IMR-90 (cell line): ENCODE measurements around the gene TTC9C. TPM values are rescaled to one million over a fixed set of nuclear protein-coding genes. Genes with fewer than 3 reads are reported as not detected.

Source experiments
- ATAC-seq: fragments of 200-7000 bp; cut with Tn5 transposase; 2 replicates; pipeline ENCODE4 v1.9.1; 2020; ENCODE audit warnings: low read depth, mild to moderate bottlenecking, moderate library complexity
- BruUV-seq: library from RNA; stranded (reverse); fragments of 400-500 nt; replicated peaks from 2 replicates; lab custom pipeline; 2021; lab: Mats Ljungman, UMichigan
- CTCF ChIA-PET: fragments of 300-600 bp; formaldehyde crosslinking; extraction: SDS; loops from one replicate; lab custom pipeline; 2021; ENCODE audit warnings: antibody characterized with exemption; lab: Yijun Ruan, JAX
- POLR2A ChIA-PET: fragments of 300-600 bp; sonication (Branson Sonifier 250); formaldehyde crosslinking; loops from one replicate; lab custom pipeline; 2022; ENCODE audit warnings: antibody characterized with exemption; ENCODE audit not compliant: unreplicated experiment; lab: Charles Lee
- DNase-seq: peaks from one replicate; pipeline ENCODE4 v3.0.0; 2013
- H2AFZ ChIP-seq: replicated peaks from 2 replicates; pipeline ENCODE3; 2013; ENCODE audit warnings: low read length, mild to moderate bottlenecking; ENCODE audit not compliant: poor library complexity
- H2AK5ac ChIP-seq: 2 replicates; pipeline ENCODE4 v1.6.1; 2013; ENCODE audit warnings: low read depth, low read length, inconsistent platforms
- H2AK9ac ChIP-seq: replicated peaks from 2 replicates; pipeline ENCODE3; 2013; ENCODE audit warnings: mild to moderate bottlenecking, low read depth, low read length, moderate library complexity; ENCODE audit not compliant: poor library complexity
- H2BK120ac ChIP-seq: 2 replicates; pipeline ENCODE4 v1.6.1; 2013; ENCODE audit warnings: low read depth, low read length, inconsistent platforms
- H2BK15ac ChIP-seq: 3 replicates; pipeline ENCODE4 v1.6.1; 2013; ENCODE audit warnings: low read depth, low read length, inconsistent platforms
- H2BK20ac ChIP-seq: 2 replicates; pipeline ENCODE4 v1.6.1; 2013; ENCODE audit warnings: low read depth, mild to moderate bottlenecking, inconsistent platforms, low read length, moderate library complexity
- H2BK5ac ChIP-seq: 2 replicates; pipeline ENCODE4 v1.6.1; 2013; ENCODE audit warnings: mild to moderate bottlenecking, low read depth, low read length, inconsistent platforms; ENCODE audit not compliant: poor library complexity, severe bottlenecking
- H3K14ac ChIP-seq: replicated peaks from 2 replicates; pipeline ENCODE4 v1.6.1; 2013; ENCODE audit warnings: low read depth, low read length, inconsistent platforms
- H3K18ac ChIP-seq: 2 replicates; pipeline ENCODE4 v1.6.1; 2013; ENCODE audit warnings: low read depth, low read length, control low read depth
- H3K23ac ChIP-seq: 2 replicates; pipeline ENCODE4 v1.6.1; 2013; ENCODE audit warnings: low read depth, low read length, inconsistent platforms
- H3K27ac ChIP-seq: 2 replicates; pipeline ENCODE4 v1.5.1; 2013; ENCODE audit warnings: mild to moderate bottlenecking, control low read depth, low read length; ENCODE audit not compliant: insufficient read depth
- H3K27me3 ChIP-seq: 2 replicates; pipeline ENCODE4 v1.6.1; 2013; ENCODE audit warnings: low read length; ENCODE audit not compliant: control insufficient read depth, insufficient read depth
- H3K36me3 ChIP-seq: 2 replicates; pipeline ENCODE4 v1.6.1; 2013; ENCODE audit warnings: low read length, mixed read lengths; ENCODE audit not compliant: control insufficient read depth, insufficient read depth
- H3K4ac ChIP-seq: 2 replicates; pipeline ENCODE4 v1.6.1; 2013; ENCODE audit warnings: low read depth, low read length, inconsistent platforms
- H3K4me1 ChIP-seq: 2 replicates; pipeline ENCODE4 v1.6.1; 2013; ENCODE audit warnings: low read length, mixed read lengths; ENCODE audit not compliant: control insufficient read depth, insufficient read depth
- H3K4me2 ChIP-seq: 2 replicates; pipeline ENCODE4 v1.6.1; 2013; ENCODE audit warnings: low read depth, mild to moderate bottlenecking, control low read depth, low read length, moderate library complexity
- H3K4me3 ChIP-seq: 2 replicates; pipeline ENCODE4 v1.5.1; 2013; ENCODE audit warnings: low read depth, mild to moderate bottlenecking, control low read depth, low read length, moderate library complexity; ENCODE audit not compliant: insufficient read depth
- H3K56ac ChIP-seq: 2 replicates; pipeline ENCODE4 v1.6.1; 2013; ENCODE audit warnings: low read length, inconsistent platforms; ENCODE audit not compliant: insufficient read depth; ENCODE audit errors: extremely low read depth
- H3K79me1 ChIP-seq, 2 experiments: 2 replicates each; pipeline ENCODE4 v1.6.1; 2013; ENCODE audit warnings: low read length in 2 of 2, inconsistent platforms in 1 of 2, low read depth in 1 of 2
- H3K9ac ChIP-seq: 2 replicates; pipeline ENCODE4 v1.6.1; 2013; ENCODE audit warnings: low read depth, low read length, control low read depth
- H3K9me1 ChIP-seq: 2 replicates; pipeline ENCODE4 v1.6.1; 2013; ENCODE audit warnings: low read length, inconsistent platforms; ENCODE audit not compliant: insufficient read depth
- H3K9me3 ChIP-seq: 2 replicates; pipeline ENCODE4 v1.6.1; 2013; ENCODE audit warnings: low read length; ENCODE audit not compliant: control insufficient read depth, insufficient read depth
- H4K20me1 ChIP-seq: 2 replicates; pipeline ENCODE4 v1.6.1; 2013; ENCODE audit warnings: low read length, inconsistent platforms; ENCODE audit not compliant: insufficient read depth
- H4K5ac ChIP-seq: 2 replicates; pipeline ENCODE4 v1.6.1; 2013; ENCODE audit warnings: mild to moderate bottlenecking, low read depth, low read length, control low read depth
- H4K8ac ChIP-seq, 2 experiments: 2 replicates each; pipeline ENCODE4 v1.6.1; 2013; ENCODE audit warnings: low read depth in 2 of 2, low read length in 2 of 2, control low read depth in 1 of 2, inconsistent platforms in 1 of 2
- H4K91ac ChIP-seq: 2 replicates; pipeline ENCODE4 v1.6.1; 2013; ENCODE audit warnings: low read depth, low read length, inconsistent platforms; ENCODE audit not compliant: insufficient read depth
- CEBPB ChIP-seq: IDR thresholded peaks from 2 replicates; pipeline ENCODE4 v1.6.1; 2012; ENCODE audit warnings: low read depth, low read length, improper control_type of control experiment
- CHD1 ChIP-seq: IDR thresholded peaks from 2 replicates; pipeline ENCODE4 v1.6.1; 2012; ENCODE audit warnings: low read depth, low read length, improper control_type of control experiment
- FOS ChIP-seq: fragments of 150-350 bp; IDR thresholded peaks from 2 replicates; pipeline ENCODE4 v1.6.1; 2016; ENCODE audit warnings: low read depth, low read length
- MAFK ChIP-seq: IDR thresholded peaks from 2 replicates; pipeline ENCODE4 v1.6.1; 2012; ENCODE audit warnings: low read depth, low read length, improper control_type of control experiment
- MAZ ChIP-seq: IDR thresholded peaks from 2 replicates; pipeline ENCODE4 v1.6.1; 2012; ENCODE audit warnings: low read depth, mild to moderate bottlenecking, low read length, improper control_type of control experiment, moderate library complexity, borderline replicate concordance
- MXI1 ChIP-seq: IDR thresholded peaks from 2 replicates; pipeline ENCODE4 v1.6.1; 2012; ENCODE audit warnings: low read depth, mild to moderate bottlenecking, low read length, moderate library complexity, borderline replicate concordance
- NFE2L2 ChIP-seq: fragments of 150-350 bp; IDR thresholded peaks from 2 replicates; pipeline ENCODE4 v1.6.1; 2016; ENCODE audit warnings: low read depth, mild to moderate bottlenecking, low read length
- POLR2A ChIP-seq: IDR thresholded peaks from 2 replicates; pipeline ENCODE4 v1.6.1; 2012; ENCODE audit warnings: mild to moderate bottlenecking, low read depth, low read length
- RAD21 ChIP-seq: IDR thresholded peaks from 2 replicates; pipeline ENCODE4 v1.6.1; 2012; ENCODE audit warnings: low read length, improper control_type of control experiment
- RCOR1 ChIP-seq: IDR thresholded peaks from 2 replicates; pipeline ENCODE4 v1.6.1; 2012; ENCODE audit warnings: mild to moderate bottlenecking, low read length, improper control_type of control experiment; ENCODE audit not compliant: insufficient replicate concordance
- SMC3 ChIP-seq: fragments of 150-350 bp; IDR thresholded peaks from 2 replicates; pipeline ENCODE4 v1.6.1; 2016; ENCODE audit warnings: low read depth, mild to moderate bottlenecking, antibody characterized with exemption, low read length, moderate library complexity
- WGBS, 2 experiments: methylation state at CpG; one replicate each; pipeline versions ENCODE4 v1.1.5 to v1.1.7; 2013; ENCODE audit warnings: missing lambda C conversion rate in 2 of 2; ENCODE audit not compliant: insufficient read length in 1 of 2; ENCODE audit errors: extremely low coverage in 2 of 2; 5-methylcytosine and 5-hydroxymethylcytosine counted together
- dilution Hi-C: fragments of 300-500 bp; cut with HindIII; formaldehyde crosslinking; loops from one replicate; pipeline ENCODE4 v1.14.3; 2018; ENCODE audit warnings: low sequenced_read_pairs; ENCODE audit not compliant: unreplicated experiment
- in situ Hi-C: fragments of 300-500 bp; cut with MboI; formaldehyde crosslinking; loops from 3 replicates; pipeline ENCODE4 v1.14.3; 2019; ENCODE audit warnings: low sequenced_read_pairs, inconsistent platforms, mixed read lengths
- intact Hi-C: fragments of 100-400 bp; cut with micrococcal nuclease; formaldehyde crosslinking; loops from 2 replicates; pipeline ENCODE4 v1.10.0; 2022
- polyA plus RNA-seq, 3 experiments: library from polyadenylated mRNA; depleted of rRNA; stranded (reverse); fragments of >200 nt; gene quantifications; 2 replicates each; pipeline ENCODE4 v1.2.3, GENCODE V29; 2012; ENCODE audit warnings: low replicate concordance in 1 of 3
- total RNA-seq: library from RNA; depleted of rRNA; stranded (reverse); fragments of >200 nt; gene quantifications from 2 replicates; pipeline ENCODE4 v1.2.3, GENCODE V29; 2012
- TF ChIP-seq, protein P1 (sequence below): fragments of 150-350 bp; IDR thresholded peaks from 2 replicates; pipeline ENCODE4 v1.6.1; 2016; ENCODE audit warnings: low read depth, mild to moderate bottlenecking, low read length, moderate library complexity, borderline replicate concordance
- TF ChIP-seq, protein P2 (sequence below): fragments of 150-350 bp; IDR thresholded peaks from 2 replicates; pipeline ENCODE4 v1.6.1; 2017; ENCODE audit warnings: mild to moderate bottlenecking, antibody characterized with exemption, low read length, low read depth
- TF ChIP-seq, protein P3 (sequence below): conservative IDR thresholded peaks from 2 replicates; pipeline ENCODE4 v1.5.1; 2012; ENCODE audit warnings: mild to moderate bottlenecking, low read depth, low read length, improper control_type of control experiment

The TTC9C gene
- total and polyA plus RNA-seq, 2 of the 4 experiments (the other 2 are of a cell fraction): 32.9 to 37.1 TPM

DNA sequence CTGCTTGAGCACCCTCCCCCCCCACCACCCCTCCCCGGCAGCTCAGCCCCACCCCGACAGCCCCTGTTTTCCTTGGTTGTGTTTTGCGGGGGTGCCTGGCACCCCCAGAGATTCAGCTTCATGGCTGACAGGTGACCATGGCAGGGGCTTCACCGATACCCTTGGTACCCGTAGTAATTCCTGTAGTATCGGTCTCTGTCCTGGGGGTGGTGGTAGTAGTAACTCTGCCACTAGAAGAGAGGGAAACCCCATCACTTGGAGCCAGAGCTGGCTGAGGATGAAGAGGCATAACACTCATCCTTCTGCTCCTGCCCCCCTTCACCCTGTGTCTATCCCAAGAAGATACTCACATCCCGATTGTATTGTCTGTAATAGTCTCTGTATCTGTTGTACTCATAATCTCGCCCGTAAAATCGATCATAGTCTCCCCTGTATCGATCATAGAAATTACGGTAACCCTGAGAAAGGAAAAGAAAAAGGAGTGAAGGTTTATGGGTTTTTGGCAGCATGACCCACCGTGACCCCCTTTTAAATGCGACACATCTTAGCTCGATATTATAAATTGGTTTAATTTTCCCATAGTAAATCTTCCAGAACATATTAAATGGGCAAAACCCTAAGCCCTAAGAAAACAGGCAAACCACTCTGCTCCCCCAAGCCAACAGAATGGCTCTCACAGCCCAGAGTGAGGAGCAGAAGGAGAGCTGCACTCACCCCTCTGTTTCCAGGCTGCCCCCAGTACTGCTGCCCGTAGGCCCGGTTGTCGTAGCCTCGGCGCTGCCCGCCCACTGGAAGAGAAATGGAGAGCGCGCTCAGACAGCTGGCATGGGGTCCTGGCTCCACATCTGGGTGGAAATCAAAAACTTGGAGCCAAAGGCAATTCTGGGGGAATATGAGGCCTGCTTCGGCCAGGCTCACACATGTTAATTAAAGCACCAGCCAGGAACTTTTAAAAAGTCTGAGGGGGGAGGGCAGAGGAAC, 12.8 kb upstream of the TTC9C start:
- BruUV-seq: no TSS peak
- POLR2A ChIA-PET: no interaction called here
- no peak for TF ChIP-seq MAFK
- TF ChIP-seq, protein P1, sequence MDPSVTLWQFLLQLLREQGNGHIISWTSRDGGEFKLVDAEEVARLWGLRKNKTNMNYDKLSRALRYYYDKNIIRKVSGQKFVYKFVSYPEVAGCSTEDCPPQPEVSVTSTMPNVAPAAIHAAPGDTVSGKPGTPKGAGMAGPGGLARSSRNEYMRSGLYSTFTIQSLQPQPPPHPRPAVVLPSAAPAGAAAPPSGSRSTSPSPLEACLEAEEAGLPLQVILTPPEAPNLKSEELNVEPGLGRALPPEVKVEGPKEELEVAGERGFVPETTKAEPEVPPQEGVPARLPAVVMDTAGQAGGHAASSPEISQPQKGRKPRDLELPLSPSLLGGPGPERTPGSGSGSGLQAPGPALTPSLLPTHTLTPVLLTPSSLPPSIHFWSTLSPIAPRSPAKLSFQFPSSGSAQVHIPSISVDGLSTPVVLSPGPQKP: no peak
- no peak for TF ChIP-seq POLR2A
- no peak for TF ChIP-seq MAZ
- no peak for TF ChIP-seq FOS
- no peak for TF ChIP-seq NFE2L2
- no peak for TF ChIP-seq RCOR1
- no peak for TF ChIP-seq CEBPB
- TF ChIP-seq, protein P2, sequence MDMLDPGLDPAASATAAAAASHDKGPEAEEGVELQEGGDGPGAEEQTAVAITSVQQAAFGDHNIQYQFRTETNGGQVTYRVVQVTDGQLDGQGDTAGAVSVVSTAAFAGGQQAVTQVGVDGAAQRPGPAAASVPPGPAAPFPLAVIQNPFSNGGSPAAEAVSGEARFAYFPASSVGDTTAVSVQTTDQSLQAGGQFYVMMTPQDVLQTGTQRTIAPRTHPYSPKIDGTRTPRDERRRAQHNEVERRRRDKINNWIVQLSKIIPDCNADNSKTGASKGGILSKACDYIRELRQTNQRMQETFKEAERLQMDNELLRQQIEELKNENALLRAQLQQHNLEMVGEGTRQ: no peak
- TF ChIP-seq MXI1: no peak
- TF ChIP-seq SMC3: no peak
- TF ChIP-seq, protein P3, sequence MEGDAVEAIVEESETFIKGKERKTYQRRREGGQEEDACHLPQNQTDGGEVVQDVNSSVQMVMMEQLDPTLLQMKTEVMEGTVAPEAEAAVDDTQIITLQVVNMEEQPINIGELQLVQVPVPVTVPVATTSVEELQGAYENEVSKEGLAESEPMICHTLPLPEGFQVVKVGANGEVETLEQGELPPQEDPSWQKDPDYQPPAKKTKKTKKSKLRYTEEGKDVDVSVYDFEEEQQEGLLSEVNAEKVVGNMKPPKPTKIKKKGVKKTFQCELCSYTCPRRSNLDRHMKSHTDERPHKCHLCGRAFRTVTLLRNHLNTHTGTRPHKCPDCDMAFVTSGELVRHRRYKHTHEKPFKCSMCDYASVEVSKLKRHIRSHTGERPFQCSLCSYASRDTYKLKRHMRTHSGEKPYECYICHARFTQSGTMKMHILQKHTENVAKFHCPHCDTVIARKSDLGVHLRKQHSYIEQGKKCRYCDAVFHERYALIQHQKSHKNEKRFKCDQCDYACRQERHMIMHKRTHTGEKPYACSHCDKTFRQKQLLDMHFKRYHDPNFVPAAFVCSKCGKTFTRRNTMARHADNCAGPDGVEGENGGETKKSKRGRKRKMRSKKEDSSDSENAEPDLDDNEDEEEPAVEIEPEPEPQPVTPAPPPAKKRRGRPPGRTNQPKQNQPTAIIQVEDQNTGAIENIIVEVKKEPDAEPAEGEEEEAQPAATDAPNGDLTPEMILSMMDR: no peak
- TF ChIP-seq RAD21: no peak
- TF ChIP-seq CHD1: no peak

More for the DNA sequence above, 12.8 kb upstream of the TTC9C start:
- H2BK15ac ChIP-seq: no peak overlapping the region
- H3K9me3 ChIP-seq: no peaks in the 10 kb centered on the region
- dilution Hi-C loops (no loop called here), intact Hi-C loops (no loop called here), in situ Hi-C loops (no loop called here)
- H2BK120ac ChIP-seq: no peak overlapping the region
- H3K18ac ChIP-seq: no peak overlapping the region
- peaks cover 4% of the 10 kb centered on the region; the same call in 1 of the 2 replicates for H3K4me1 ChIP-seq
- H3K27ac ChIP-seq: no peak overlapping the region
- CTCF ChIA-PET: interaction anchor here (0.6 kb wide), 1 partner anchor 90 kb away, joined by 3 read pairs; the partner anchor contains the start of gene NXF1
- H4K8ac ChIP-seq: no peak overlapping the region
- H3K79me1 ChIP-seq: peaks cover 28 to 61% of the 10 kb centered on the region in 2 experiments
- H4K5ac ChIP-seq: no peak overlapping the region
- H3K23ac ChIP-seq: no peak overlapping the region
- H2BK20ac ChIP-seq: no peak overlapping the region
- H3K4me2 ChIP-seq: no peak overlapping the region
- no peak overlapping the region for H3K9ac ChIP-seq
- no peak overlapping the region for H4K91ac ChIP-seq
- 0 out of 2 replicates have a peak, but pooled peaks cover 3% of the 10 kb centered on the region for H3K9me1 ChIP-seq
- H3K27me3 ChIP-seq: no peaks in the 10 kb centered on the region
- peaks cover 69% of the 10 kb centered on the region for H3K36me3 ChIP-seq
- H2AK9ac ChIP-seq: no peak overlapping the region
- H3K56ac ChIP-seq: no peak overlapping the region
- no peak overlapping the region for H3K4ac ChIP-seq
- no peak for ATAC-seq
- no peak overlapping the region for H2AK5ac ChIP-seq
- H3K14ac ChIP-seq: no peak overlapping the region
- WGBS, 2 experiments: 99% methylated on average over 8 of the region's 24 CpGs; no CpG with 5 or more reads in 1 of the 2 experiments
- no peak overlapping the region for H2AFZ ChIP-seq
- no peak for DNase-seq
- no peaks in the 10 kb centered on the region for H4K20me1 ChIP-seq
- H2BK5ac ChIP-seq: no peak overlapping the region
- H3K4me3 ChIP-seq: no peak overlapping the region
